AG10803 (cell line): Measurements from ENCODE around the gene ARL13B.

Experiments used
- DNase-seq: peaks from one replicate; pipeline ENCODE4 v3.0.0; 2010; ENCODE audit warnings: low read depth
- H3K4me3 ChIP-seq: 2 replicates; pipeline ENCODE4 v1.5.1; 2011; ENCODE audit warnings: mild to moderate bottlenecking, low read length, control low read depth
- TF ChIP-seq, protein P1 (sequence below): conservative IDR thresholded peaks from 2 replicates; pipeline ENCODE4 v1.5.1; 2011; ENCODE audit warnings: mild to moderate bottlenecking, low read length, control low read depth, inconsistent platforms

Gene ARL13B

GRCh38 chr3:94001191-94001590, 21.2 kb downstream of the ARL13B start:
- DNase-seq = no peak
- no peak overlapping the region for H3K4me3 ChIP-seq
- TF ChIP-seq, protein P1, sequence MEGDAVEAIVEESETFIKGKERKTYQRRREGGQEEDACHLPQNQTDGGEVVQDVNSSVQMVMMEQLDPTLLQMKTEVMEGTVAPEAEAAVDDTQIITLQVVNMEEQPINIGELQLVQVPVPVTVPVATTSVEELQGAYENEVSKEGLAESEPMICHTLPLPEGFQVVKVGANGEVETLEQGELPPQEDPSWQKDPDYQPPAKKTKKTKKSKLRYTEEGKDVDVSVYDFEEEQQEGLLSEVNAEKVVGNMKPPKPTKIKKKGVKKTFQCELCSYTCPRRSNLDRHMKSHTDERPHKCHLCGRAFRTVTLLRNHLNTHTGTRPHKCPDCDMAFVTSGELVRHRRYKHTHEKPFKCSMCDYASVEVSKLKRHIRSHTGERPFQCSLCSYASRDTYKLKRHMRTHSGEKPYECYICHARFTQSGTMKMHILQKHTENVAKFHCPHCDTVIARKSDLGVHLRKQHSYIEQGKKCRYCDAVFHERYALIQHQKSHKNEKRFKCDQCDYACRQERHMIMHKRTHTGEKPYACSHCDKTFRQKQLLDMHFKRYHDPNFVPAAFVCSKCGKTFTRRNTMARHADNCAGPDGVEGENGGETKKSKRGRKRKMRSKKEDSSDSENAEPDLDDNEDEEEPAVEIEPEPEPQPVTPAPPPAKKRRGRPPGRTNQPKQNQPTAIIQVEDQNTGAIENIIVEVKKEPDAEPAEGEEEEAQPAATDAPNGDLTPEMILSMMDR = no peak

DNA sequence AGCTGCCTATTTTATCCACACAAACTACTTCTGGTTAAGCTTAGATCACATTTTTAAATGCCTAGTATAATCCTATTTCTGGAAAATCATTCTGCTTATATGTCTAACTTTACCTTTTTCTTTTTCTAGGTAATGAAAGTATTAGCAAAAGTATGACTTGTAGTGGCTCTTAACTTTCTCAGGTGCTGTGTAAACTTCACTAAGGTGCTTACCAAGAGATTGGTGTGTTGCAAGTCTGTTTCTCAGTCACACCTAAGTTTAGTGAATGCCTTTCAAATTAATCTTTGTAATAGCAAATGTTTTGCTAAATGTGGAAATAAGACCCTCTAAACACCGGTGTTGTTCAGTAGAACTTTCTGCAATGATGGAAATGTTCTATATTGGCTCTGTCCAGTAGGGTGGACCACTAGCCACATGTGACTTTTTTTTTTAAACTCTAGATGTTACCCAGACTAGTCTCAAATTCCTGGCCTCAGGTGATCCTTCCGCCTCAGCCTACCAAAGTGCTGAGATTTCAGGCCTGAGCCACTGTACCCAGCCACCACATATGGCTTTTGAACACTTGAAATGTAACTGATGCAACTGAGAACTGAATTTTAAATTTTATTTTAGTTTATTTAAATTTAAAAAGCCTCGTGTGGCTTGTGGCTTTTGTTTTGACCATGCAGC, 22.0 kb downstream of the ARL13B start:
- DNase-seq = no peak
- no peak overlapping the region for H3K4me3 ChIP-seq
- TF ChIP-seq, protein P1 = no peak

GRCh38 chr3:94004301-94004910, 24.5 kb downstream of the ARL13B start:
- TF ChIP-seq, protein P1 = peak; percentile 92
- DNase-seq = peak; percentile 78
- H3K4me3 ChIP-seq = peak overlapping the region; percentile 42

DNA sequence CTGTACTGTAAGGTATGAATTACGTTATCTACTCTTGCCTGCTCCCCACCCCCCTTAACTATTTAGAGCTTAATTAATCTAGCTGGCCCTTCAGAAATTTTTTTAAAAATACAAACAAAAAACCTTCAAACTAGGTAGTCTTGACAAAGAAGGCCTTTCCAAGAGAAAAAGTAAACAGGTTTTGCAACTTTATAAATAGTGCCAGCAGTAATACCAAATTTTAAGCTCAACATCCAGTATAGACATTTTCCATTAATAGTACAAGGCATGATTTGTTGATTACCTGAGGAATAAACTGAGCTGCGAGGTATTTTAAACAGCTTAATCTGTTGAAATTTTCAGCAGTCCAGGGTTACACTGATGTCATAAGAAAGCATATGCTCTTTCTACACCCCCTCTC, 28.3 kb downstream of the ARL13B start:
- no peak for DNase-seq
- TF ChIP-seq, protein P1 = no peak
- no peak overlapping the region for H3K4me3 ChIP-seq

GRCh38 chr3:94009608-94010007, 29.7 kb downstream of the ARL13B start:
- H3K4me3 ChIP-seq = no peak overlapping the region
- no peak for DNase-seq
- TF ChIP-seq, protein P1 = no peak

GRCh38 chr3:94011233-94011711, 31.3 kb downstream of the ARL13B start:
- H3K4me3 ChIP-seq = no peak overlapping the region
- DNase-seq = no peak
- TF ChIP-seq, protein P1 = no peak

DNA sequence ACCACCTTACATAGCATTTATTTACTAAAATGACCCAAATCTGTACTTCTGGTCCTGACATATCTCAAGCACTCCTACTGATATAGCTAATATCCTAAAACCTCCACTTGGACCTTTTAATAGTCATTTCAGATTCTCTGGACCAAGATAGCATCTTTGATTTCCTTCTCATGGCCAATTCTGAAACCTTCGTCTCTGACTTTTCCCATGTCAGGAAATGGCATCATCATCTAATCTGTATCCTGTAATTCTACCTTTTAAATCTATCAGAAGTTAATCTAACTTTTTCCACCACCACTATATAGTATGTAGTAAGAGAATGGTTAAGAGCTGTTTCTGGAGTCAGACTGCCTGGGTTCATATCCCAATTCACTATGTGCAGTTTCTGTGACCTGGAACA, 32.2 kb downstream of the ARL13B start:
- TF ChIP-seq, protein P1 = no peak
- H3K4me3 ChIP-seq = no peak overlapping the region
- no peak for DNase-seq
